Calu3 (cell line): Measurements from ENCODE around the gene HSPA14. TPM values are rescaled to one million over a fixed set of nuclear protein-coding genes. Genes with fewer than 3 reads are reported as not detected.

Experiments used
- BruUV-seq: library from RNA; stranded (reverse); fragments of 400-500 nt; replicated peaks from 2 replicates; lab custom pipeline; 2021; lab: Mats Ljungman, UMichigan
- CTCF ChIA-PET: fragments of 300-600 bp; sonication (Branson Sonifier 250); formaldehyde crosslinking; loops from one replicate; lab custom pipeline; 2022; ENCODE audit warnings: antibody characterized with exemption; lab: Charles Lee
- DNase-seq: peaks from one replicate; pipeline ENCODE4 v3.0.0; 2022
- H3K27ac Mint-ChIP-seq: one replicate; pipeline ENCODE4 v1.8.0; 2022; ENCODE audit warnings: mixed read lengths; ENCODE audit not compliant: unreplicated experiment
- H3K27me3 Mint-ChIP-seq: one replicate; pipeline ENCODE4 v1.8.0; 2022; ENCODE audit warnings: mixed read lengths; ENCODE audit not compliant: unreplicated experiment
- H3K36me3 Mint-ChIP-seq: one replicate; pipeline ENCODE4 v1.8.0; 2022; ENCODE audit warnings: mild to moderate bottlenecking, moderate library complexity, mixed read lengths; ENCODE audit not compliant: insufficient read depth, unreplicated experiment
- H3K4me1 Mint-ChIP-seq: one replicate; pipeline ENCODE4 v1.8.0; 2022; ENCODE audit warnings: mild to moderate bottlenecking, low read depth, mixed read lengths; ENCODE audit not compliant: unreplicated experiment
- H3K4me3 Mint-ChIP-seq: one replicate; pipeline ENCODE4 v1.8.0; 2022; ENCODE audit warnings: mild to moderate bottlenecking, low read depth, moderate library complexity, mixed read lengths; ENCODE audit not compliant: unreplicated experiment
- H3K9me3 Mint-ChIP-seq: one replicate; pipeline ENCODE4 v1.8.0; 2022; ENCODE audit warnings: low read depth, mixed read lengths; ENCODE audit not compliant: unreplicated experiment
- intact Hi-C: fragments of 100-400 bp; cut with micrococcal nuclease; formaldehyde crosslinking; loops from one replicate; pipeline ENCODE4 v1.10.0; 2022; ENCODE audit not compliant: unreplicated experiment
- total RNA-seq: library from RNA; stranded (reverse); gene quantifications from 2 replicates; pipeline ENCODE4 v1.2.3, GENCODE V29; 2022
- TF ChIP-seq, protein P1 (sequence below): fragments of 200-600 bp; IDR thresholded peaks from one replicate; pipeline ENCODE4 v1.8.0; 2022; ENCODE audit warnings: antibody characterized with exemption; ENCODE audit not compliant: unreplicated experiment

Gene HSPA14
- total RNA-seq, 1 experiment from 2014 or later: 22.9 TPM

DNA sequence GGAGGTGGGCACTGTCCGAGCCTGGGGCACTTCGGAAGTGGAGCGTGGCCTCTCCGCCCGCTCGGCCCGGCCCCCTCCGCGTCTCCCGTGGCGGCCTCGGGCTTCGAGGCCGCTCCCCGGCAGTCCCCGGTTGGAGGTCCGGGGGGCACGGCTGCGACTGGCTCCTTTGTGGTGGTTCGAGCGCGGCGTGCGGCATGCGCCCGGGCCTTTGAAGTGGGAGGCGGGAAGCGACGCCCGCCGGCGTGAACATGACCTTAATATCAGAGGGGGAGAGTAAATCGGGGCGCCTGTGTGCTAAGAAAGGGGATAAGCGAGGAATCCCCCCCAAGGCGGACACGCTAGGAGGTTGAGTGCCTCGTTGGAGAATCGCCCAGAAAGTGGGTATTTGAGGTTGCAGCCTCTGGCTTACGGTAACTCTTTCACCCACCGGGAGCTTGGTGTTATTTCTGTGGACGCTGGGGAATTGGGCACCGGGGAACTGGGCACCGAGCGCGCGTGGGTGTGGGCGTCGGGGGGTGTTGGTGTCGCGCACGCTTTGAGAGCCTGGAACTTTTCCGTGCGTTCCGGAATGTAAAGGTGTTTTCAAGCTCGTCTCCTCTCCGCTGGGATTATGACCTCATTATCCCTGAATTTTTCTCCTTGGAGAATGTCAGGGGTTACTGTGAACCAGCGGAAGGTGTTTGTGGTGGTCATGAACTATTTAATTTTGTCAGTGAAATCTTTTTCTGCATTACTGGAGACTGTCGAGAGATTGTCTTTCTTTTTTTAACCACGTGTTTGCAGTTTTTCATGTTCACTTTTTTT is 41.2 kb downstream of the HSPA14 start:
- Mint-ChIP-seq H3K27me3 (no peaks in the 10 kb centered on the region), H3K27ac (peak overlapping the region; percentile 87), H3K9me3 (no peaks in the 10 kb centered on the region), H3K36me3 (peaks cover 40% of the 10 kb centered on the region), H3K4me1 (peaks cover 25% of the 10 kb centered on the region), H3K4me3 (peak overlapping the region; percentile 94)
- CTCF ChIA-PET: interaction anchor here (0.6 to 1.4 kb wide), 2 partner anchors 23 to 392 kb away, joined by 3 read pairs; no protein-coding TSS in a partner anchor
- intact Hi-C loops: no loop called here
- TF ChIP-seq, protein P1, sequence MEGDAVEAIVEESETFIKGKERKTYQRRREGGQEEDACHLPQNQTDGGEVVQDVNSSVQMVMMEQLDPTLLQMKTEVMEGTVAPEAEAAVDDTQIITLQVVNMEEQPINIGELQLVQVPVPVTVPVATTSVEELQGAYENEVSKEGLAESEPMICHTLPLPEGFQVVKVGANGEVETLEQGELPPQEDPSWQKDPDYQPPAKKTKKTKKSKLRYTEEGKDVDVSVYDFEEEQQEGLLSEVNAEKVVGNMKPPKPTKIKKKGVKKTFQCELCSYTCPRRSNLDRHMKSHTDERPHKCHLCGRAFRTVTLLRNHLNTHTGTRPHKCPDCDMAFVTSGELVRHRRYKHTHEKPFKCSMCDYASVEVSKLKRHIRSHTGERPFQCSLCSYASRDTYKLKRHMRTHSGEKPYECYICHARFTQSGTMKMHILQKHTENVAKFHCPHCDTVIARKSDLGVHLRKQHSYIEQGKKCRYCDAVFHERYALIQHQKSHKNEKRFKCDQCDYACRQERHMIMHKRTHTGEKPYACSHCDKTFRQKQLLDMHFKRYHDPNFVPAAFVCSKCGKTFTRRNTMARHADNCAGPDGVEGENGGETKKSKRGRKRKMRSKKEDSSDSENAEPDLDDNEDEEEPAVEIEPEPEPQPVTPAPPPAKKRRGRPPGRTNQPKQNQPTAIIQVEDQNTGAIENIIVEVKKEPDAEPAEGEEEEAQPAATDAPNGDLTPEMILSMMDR: no peak
- BruUV-seq: no TSS peak
- peak; percentile 5 for DNase-seq

GRCh38 chr10:14879928-14880193 is 41.8 kb downstream of the HSPA14 start:
- CTCF ChIA-PET: no interaction called here
- Mint-ChIP-seq H3K4me3 (peak overlapping the region; percentile 94), H3K4me1 (peaks cover 25% of the 10 kb centered on the region), H3K27me3 (no peaks in the 10 kb centered on the region), H3K27ac (peak overlapping the region; percentile 87), H3K36me3 (peaks cover 40% of the 10 kb centered on the region), H3K9me3 (no peaks in the 10 kb centered on the region)
- intact Hi-C loops: no loop called here
- no peak for DNase-seq
- BruUV-seq: no TSS peak
- TF ChIP-seq, protein P1: no peak

DNA sequence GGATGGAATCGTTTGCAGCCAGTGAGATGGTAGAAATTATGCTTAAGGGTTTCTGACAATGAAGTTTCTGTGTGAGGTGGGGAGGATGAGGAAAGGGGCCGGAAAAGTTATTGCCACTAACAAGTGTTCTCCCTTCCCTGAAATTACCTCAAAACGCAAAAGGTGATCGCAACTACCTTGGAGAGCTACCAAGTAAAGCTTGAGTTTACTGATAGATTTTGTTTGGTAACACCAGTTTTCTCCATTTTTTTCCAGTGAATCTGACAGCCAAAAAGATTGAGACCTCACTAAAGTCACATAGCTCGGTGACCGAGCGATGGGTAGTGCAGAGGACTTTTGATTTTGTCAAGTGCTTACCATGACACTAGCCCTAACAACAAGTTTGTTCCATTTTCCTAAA is 42.1 kb downstream of the HSPA14 start:
- Mint-ChIP-seq H3K36me3 (peaks cover 40% of the 10 kb centered on the region), H3K4me1 (peaks cover 25% of the 10 kb centered on the region), H3K4me3 (peak overlapping the region; percentile 94), H3K9me3 (no peaks in the 10 kb centered on the region), H3K27ac (peak overlapping the region; percentile 87), H3K27me3 (no peaks in the 10 kb centered on the region)
- BruUV-seq: TSS peak; percentile 46
- CTCF ChIA-PET: no interaction called here
- TF ChIP-seq, protein P1: no peak
- intact Hi-C loops: no loop called here
- no peak for DNase-seq

DNA sequence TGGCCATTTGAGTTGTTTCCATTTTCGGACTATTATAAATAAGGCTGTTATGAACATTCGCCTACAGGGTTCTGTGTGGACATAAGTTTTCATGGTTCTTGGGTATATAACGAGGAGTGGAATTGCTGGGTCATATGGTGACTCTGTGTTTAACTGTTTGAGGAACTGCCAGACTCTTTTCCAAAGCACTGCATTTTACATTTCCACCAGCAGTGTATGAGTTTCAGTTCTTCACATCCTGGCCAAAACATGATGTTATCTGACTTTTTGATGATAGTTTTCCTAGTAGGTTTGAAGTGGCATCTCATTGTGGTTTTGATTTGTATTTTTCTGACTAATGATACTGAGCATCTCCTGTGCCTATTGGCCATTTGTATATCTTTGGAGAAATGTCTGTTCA is 46.0 kb downstream of the HSPA14 start:
- no peak overlapping the region for H3K4me3 Mint-ChIP-seq
- TF ChIP-seq, protein P1: no peak
- no peaks in the 10 kb centered on the region for H3K27me3 Mint-ChIP-seq
- intact Hi-C loops: no loop called here
- no TSS peak for BruUV-seq
- H3K4me1 Mint-ChIP-seq: peaks cover 12% of the 10 kb centered on the region
- DNase-seq: no peak
- CTCF ChIA-PET: interaction anchor here (0.7 kb wide), 1 partner anchor 23 kb away, joined by 3 read pairs; no protein-coding TSS in a partner anchor
- H3K27ac Mint-ChIP-seq: no peak overlapping the region
- H3K9me3 Mint-ChIP-seq: no peaks in the 10 kb centered on the region
- H3K36me3 Mint-ChIP-seq: peaks cover 15% of the 10 kb centered on the region
